Measurements from ENCODE around the gene PELI1.

Gene PELI1

DNA sequence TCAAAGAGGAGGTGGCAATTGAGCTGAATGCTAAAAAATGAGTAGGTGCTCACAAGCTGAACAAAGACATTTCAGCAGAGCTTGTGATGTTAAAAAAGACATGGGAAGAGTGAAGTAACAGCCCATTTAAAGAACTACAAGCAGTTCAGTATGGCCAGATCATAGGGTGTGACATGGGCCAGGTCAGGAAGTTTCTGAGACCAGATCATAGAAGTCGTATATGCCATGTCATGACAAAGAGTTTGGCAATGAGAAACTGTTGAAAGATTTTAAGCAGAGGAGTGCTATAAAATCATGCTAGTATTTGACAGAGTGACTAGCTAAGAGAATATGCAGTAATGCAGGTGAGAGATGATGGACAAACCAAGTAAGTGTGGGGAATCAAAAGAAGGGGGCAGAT lies 7.3 kb upstream of the PELI1 start:
- DNase-seq: no peak

DNA sequence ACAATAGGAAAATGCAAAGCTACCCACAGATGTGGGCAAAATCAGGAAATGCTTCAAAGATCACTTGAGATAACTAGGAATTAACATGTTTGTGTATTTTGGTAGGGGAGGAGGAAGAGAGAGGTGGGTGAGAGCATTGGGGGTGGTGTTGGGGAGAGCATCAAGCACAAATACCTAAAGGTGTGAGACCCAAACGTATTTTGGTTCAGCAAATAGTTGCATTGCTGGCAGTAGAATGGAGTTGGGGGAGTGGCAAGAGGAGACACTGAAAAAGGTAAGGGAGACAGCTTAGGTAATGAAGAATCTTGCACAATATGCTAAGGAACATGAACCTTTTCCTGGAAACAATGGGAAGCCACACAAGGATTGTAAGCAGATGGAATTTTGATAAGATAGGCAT lies 1.5 kb upstream of the PELI1 start:
- no peak for DNase-seq

DNA sequence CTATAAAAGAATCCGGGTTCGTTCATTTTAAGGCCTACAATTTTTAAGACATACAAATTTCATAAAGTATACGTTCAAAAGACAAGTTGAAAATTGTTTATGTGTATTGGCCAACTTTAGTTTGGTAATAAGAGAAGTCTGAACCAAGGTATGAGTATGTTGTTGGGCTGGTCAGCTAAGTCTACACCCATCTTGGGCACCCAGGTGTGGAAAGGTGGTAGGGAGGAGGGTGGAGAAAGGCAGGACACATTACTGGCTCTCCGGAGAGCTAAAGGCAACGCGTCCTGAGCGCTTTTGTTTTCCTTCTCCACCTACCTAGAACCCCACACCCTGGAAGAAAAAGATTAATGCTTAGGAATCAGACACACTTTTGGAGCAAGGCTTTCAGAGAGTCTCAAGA lies 899 bp upstream of the PELI1 start:
- no peak for DNase-seq

DNA sequence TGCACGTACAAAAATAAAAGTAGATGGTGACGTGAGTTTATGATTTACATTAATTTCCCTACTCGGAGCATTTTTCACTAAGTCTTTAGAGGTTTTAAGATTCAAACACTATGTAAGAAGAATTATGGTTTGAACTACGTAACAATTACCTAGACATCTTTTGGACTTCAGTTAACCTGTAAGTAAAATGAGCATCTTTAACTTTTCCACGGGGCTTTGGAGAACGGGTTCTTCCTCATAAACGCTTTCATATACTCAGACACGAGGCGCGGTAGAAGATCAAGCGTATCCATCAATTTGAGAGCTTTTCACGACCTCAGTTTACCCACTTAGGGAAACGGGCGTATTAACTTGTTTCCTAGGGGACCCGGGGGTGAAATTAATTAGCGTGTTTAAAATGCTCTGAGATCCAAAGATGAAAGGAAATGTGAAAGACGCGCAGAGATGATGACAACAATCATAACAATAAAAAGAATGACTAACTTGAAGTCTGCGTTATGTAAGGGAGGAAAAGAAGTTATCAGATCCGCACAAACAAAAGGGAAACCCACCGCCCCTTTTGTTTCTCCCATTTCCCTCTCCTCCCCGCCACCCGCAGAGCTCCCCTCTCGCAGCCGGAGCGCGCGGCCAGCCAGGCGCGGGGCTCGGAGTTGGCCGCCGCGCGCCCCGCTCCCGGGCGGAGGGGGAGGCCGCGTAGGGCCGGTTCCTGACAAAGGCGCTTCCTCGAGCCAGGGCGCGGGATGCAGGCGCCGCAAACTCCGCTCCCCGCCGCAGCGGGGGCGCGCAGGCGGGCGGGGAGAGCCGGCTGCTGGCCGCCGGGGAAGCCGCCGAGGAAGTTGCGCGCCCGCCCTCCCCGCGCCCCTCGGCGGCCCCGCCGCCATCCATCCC lies 807 bp downstream of the PELI1 start:
- peak; percentile 62 for DNase-seq

DNA sequence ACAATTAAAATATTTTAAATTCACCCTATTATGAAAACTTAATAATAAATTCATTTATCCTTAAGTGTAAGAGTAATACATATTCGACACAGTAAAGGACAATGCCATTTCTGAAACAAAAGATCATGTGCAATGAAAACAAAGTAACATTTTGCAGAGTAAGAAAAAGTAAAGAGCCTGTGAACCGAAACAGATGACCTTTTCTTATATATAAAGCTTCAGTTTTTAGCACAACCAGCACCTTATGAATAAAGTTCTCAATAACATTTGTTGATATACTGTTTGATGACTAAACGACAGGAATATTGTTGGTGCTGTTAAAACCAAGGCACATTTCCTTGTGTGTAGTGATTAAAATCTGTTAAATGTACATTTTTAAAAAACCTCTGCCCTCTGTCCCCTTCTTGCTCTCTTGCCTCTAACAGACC lies 1.5 kb downstream of the PELI1 start:
- no peak for DNase-seq

DNA sequence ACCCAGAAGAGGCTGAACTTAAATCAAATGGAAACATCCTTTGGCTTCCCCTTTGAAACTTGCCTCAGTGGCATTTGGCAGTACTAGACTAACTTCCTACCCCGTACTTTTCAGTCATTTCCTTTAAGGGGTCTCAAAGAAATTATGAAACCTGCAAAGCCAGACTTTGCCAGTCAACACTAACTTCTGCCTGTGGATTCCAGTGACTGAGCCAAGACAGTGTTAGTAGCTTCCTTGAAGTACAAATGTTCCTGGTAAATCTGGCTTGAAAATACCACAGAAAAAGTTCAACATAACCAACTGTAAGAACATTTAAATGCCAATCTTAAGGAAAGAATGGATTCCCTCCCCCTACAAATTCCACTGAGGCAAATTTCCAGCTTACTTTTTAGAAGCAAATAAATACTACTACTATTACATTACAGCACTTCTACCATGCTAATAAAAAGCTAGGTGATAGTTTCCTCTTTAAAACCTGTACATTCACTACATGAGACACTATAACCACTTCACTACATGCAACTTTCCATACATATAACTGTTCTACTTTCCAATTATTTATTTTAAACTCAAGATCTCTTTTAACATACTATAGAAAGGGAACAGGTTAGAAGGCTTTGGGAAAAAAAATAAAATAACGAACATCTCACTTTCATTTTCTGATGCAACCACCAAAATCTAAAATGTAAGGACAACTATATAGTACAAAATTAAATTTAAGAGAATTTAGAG lies 2.4 kb downstream of the PELI1 start:
- DNase-seq: no peak

DNA sequence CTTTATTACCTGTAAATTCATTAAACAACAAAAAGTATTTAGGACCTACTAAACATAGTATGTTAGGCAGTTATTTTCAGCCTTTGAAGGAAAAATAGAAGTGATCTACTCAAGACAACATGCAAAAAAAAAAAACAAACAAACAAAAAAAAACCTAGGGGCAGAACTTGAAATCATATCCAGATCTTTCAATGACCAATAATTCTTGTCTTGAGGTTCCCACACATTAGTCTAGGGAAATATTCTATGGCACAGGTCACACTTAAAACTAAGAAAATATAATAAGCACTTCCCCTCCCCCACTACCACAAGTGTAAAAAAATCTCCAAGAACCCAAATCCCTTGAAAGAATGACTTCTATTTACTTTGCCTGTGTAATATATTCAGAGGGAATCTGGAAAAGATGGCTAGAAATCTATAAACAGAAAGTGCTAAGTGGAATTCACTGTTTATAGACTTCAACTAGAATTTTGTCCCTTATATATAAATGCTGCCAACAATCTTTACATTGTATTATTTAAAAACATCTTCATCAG lies 3.5 kb downstream of the PELI1 start:
- DNase-seq: no peak

DNA sequence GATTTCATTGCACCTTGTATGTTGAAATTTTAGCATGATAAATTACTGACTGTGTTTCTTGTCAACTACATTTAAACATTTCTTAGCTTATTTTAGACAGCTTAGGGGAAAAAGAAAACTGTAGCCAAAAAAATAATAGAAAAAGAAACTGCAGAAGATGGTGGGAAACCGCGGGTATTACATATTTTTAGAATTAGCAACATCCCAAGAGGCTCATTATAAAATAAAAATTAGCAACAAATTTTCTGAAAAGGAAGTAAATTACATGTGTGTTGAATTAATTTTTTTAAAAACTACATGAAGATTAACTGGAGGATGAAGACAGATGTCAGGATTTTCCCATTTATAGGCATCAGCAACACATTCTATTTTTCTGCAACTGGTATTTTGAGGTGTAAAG lies 4.3 kb downstream of the PELI1 start:
- DNase-seq: no peak

DNA sequence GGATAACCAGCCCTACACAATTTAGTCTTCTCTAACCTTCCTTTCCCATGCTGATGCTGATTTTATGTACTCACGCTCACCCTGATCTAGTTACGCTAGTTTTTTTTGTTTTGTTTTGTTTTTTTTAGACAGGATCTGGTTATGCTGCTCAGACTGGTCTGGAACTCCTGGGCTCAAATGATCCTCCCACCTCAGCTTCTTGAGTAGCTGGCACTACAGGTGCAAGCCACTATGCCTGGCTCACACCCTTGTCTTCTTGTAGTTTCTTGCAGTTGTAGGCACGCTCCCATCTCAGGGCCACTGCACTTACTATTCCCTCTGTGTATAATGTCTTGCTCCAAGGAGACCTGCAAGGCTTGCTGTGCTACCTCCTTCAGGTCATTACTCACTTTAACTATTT lies 6.2 kb downstream of the PELI1 start:
- DNase-seq: no peak

DNA sequence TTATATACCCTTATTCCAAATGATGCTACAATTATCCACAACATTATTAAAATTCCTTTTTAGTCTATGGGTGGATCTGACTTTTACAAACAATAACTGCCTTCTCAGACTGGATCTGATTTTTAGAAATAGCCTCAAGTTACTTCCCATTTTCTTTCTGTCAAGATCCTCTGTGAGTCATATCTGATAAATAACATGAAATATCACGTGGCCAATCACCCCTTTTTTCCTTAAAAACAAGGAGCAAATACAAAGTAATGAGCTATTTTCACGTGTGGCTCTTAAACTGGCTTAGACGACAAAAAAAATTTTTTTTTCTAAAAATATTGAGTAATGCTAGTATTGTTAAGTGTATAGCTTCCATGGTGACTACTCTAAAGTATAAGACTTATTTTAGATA lies 6.7 kb downstream of the PELI1 start:
- no peak for DNase-seq

DNA sequence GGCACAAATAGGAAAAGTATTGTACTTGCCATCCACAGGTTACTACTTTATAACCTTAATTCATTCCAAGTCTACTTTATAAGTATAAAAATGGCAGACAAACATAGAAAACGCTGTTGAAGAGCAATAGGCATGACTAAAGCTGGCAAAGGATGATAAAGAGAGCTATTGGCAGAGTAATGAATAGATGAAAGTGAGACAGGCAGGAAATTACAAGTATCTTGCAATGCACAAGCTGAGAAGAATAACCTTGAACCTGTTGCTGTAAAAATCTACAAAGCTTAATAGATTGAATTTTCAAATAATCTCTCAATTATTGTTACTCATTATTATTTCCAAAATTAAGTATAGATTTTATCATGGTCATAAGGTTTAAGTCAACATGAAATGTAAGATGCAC lies 8.8 kb downstream of the PELI1 start:
- DNase-seq: no peak

DNA sequence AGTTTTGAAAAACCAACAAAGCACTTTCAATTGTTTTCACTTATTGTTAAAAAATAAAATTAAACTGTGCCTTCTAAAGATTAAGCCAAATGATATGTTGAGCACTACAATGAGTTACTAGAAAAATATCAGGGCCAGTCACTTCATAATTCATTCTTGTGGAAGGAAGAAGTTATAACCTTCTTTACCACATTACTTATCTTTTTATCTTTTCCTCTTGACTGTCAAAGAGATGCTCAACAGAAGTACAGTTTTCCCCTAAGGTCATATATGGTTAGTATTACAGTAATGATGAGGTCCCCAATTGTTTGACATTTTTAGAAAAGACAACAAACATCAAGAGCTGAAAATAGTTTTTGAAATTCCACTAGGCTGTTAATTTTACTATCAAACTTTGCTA lies 9.4 kb downstream of the PELI1 start:
- no peak for DNase-seq

DNA sequence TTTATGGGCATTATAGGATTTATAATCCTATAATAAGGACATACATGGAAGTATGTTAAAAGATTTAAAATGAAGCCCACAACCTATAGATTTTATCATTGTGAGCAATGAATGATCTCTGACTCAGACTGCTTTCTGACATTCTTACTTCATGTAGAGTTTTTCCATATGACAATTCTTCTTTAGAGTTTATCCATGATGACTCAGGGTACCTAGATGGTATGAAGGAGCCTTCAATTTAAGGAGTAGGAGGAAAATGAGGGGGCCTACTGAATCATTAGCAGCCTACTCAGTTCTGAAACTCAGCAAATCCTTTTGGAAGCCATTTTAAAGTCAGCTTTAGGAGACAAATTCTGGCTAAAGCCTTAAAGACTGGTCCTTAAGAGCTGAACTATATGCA lies 10.4 kb downstream of the PELI1 start:
- DNase-seq: no peak

DNA sequence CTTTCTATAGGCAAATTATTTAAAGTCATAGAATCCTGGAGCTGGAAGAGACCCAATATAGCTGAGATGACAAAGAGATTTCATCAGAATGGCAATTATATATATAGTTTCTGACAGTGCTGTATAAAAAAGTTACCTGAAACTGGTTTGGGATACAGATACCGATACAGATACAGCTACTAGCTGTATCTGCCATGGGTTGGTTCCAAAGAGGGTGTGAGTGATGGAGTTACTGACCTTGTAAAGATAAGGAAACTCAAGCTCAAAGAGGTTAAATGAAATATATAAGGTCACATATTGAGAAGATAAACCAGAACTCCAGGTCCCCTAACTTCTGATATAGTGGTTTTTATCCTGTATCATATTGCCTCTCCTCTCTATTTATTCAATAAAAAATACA lies 10.9 kb downstream of the PELI1 start:
- no peak for DNase-seq

DNA sequence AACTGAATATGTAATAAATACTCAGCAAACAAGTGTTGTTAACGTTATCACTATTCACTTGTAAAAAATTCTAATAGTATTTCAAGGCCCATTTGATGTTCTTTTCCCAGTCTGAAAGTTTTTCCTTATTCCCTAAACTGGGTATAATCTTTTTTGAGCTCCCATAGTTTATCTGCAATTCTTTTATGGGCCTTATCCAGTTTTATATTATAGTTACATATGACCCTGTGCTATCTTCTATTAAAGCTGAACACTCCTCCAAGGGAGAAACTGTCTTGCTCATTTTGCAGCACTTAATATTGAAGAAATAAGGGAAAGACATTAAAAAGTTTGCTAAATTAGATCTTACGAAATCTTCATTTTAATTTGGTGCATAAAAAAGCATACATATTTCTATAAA lies 13.9 kb downstream of the PELI1 start:
- no peak for DNase-seq

DNA sequence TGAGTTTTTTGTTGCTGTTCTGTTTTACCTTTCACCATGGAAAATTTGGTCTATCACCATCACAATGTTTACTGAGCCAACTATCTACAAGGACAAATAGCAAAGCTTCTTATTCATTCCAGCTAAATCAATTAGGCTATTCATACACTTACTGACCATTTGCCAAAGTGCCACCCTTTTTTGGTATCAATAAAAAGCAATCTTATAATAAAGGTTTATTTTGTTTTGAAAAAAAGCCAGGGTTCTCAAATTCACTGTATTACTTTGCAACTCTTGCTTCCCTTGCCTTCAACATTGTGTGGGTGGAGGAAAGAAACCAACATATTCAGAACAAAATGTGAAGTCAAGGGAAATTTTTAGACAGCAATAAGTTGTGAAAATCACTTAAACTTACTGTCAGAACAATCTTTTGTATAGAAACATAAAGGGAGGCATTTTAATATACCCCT lies 15.3 kb downstream of the PELI1 start:
- no peak for DNase-seq

DNA sequence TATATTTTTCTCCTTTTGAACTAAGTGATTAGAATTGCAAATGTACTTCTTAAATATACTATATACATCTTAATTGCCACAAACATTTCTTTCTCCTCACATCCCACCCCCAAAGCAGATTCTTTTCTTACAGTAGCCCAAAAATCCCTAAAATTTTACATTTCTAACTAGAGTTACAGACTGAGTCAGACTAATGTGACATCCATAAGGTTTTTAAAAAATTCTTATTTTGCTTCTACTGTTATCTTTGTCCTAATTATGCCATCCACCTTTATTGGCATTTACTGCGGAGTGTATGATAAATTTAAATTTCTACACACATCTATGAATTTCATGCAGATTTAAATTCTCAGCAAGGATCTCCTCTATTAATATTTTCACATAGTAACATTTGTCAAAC lies 15.8 kb downstream of the PELI1 start:
- no peak for DNase-seq

DNA sequence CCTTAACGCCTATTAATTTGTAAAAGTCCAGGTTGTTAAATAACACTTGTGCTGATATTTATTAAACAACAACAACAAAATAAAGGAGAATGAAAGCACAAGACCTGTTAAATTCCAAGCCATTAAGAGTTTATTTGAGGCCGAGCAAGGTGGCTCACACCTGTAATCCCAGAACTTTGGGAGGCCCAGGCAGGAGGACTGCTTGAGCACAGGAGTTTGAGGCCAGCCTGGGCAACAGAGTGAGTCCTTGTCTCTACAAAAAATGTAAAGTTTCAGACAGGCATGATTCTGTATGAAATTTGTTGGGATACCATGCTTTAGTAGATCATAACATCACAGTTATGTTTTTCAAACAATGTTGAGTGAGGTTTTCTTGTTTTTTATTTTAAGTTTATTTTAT lies 17.1 kb downstream of the PELI1 start:
- DNase-seq: no peak

DNA sequence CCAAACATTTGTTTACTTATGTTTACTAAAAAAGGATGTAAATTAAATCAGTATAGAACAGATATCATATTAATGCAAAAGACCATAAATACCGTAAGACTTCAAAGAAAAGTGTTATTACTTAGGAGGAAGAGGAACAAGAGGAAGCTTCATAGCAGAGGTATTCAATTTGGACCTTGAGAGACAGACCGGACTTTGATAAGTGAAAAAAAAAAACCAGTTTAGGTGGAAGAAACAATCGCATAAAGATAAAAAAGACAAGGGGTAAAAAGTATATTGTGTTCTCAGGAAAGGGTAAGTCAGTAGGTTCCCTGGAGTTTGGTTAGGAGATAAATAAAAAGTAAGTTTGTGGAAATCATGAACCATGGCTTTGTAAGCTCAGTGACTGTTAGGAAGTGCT lies 17.6 kb downstream of the PELI1 start:
- no peak for DNase-seq

DNA sequence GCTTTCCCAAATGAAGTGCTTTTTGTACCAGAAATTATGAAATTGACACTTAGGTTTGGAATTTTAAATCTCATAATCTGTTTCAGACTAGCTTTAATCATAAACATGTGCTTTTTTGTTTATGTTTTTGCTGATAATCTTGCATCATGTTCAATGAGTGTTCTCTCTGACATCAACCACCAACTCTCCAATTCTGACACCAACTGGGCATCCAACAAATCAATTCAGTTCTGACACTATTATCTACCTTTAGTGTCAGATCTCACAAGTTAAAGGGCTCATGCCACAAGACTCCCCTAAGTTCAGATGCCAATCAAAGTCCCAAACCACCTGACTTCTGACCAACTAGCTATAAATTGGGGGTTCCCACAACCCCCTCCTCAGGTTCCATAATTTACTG lies 19.6 kb downstream of the PELI1 start:
- DNase-seq: no peak

DNA sequence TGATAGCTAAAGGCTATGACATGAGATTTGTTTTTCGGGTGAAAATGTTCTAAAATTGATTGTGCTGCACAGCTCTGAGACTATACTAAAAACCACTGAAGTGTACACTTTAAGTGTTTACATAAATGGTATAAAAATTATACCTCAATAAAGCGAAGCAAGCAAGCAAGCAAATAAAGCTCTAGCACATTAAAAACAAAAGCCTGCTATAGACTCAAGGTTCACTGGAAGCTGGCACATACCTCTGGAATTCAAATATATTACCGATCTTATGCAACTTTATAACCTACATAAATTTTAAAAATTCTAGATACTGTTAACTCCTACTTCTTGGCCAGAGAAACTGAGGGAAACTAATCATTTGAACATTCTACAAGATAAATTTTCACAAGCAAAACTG lies 20.1 kb downstream of the PELI1 start:
- no peak for DNase-seq

DNA sequence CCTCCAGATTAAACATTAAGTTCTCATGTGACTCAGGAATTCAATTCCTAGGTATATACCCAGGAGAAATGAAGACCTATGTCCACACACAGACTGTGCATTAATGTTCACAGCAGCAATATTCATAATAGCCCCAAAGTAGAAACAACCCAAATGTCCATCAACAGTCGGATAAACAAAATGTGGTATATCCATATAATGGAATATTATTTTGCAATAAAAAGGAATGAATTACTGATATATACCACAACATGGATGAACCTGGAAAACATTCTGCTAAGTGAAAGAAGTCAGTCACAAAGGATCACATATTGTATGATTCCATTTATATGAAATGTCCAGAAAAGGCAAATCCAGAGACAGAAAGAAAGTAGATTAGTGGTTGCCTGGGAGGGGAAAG lies 20.5 kb downstream of the PELI1 start:
- no peak for DNase-seq

DNA sequence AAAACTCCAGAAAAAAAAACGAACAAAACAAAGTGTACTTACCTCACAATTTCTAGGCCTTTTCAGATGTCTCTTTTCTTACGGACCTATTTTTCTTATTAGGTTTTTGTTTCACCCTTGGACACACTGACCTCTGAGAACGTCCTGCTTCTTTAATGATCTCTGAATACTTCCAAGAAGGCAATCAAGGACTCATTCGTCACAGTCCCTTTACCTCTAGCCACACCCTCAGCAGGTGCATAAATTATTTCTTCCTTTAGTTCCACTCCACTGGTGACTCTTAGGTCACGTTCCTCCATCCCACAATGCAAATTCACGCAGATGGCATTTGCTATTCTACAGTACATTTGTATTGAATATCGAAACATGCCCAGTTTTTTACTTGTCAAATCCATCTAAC lies 21.9 kb downstream of the PELI1 start:
- no peak for DNase-seq

DNA sequence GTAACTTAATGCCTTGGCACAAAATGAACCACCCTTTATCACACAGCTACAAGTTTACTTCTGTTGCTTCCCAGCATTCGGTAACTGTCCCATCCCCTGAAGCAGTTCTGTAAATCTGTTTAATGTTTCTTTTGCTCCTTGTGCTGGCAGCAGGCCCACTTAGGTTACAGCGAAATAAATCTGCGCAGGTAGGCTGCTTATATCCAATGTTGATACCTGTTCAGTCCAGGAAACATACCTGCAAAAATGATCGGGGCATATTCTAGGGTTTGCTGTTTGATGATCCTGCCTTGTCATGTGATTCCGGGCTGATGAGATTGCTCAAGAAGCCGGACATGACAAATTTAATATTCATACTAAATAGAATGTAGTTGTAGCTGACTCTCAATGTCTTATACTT lies 23.3 kb downstream of the PELI1 start:
- no peak for DNase-seq

All from femur (tissue), 1 donor.